Fibroblast of skin of right quadriceps (primary cell): ENCODE results near the gene SNTG2.
"Not testable (repeated sequence)": the region's sequence is repeated elsewhere in the genome, so short reads cannot be mapped to it uniquely, and the experiment has no call there.

Experiments
- DNase-seq: peaks from one replicate; pipeline ENCODE4 v3.0.0-alpha.2; 2013

SNTG2 gene

DNA sequence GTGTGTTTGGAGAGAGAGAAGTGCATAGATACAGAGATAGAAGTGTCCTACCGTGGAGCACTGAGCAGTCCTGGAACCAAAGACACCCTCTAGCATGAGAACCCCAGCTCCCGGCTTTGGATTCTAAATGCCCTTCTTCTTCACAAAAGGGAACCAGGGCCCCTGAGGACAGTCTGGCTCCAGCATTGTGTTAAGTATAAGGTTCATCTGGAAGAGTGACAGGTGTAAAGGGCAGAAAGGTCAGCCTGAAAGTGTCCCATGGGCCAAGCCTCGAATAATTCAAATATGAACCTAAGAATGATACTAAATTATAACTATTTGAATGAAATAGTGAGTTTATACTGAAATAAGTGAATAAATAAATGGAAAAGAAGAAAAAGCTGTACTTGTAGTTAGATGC is 109.7 kb downstream of the SNTG2 start:
- no peak for DNase-seq

GRCh38 chr2:1060987-1061386 is 110.3 kb downstream of the SNTG2 start:
- no peak for DNase-seq

DNA sequence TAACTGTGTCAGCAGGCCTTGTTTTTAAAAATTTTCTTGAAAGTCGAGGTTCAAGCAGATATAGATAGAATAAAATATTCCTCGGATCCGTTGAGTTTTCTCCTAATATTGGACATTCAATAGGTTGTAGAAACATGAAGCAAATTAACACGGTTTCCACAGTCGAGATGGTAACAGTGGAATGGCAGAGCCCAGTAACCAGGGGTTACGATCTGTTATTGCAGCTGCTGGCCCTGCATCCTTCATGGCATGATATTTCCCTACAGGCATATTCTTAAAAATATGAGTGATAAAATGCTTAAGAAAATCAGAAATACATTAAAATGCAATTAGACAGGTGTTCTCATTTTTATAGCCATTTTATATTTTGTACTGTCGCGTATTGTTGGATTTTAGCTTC is 117.6 kb downstream of the SNTG2 start:
- no peak for DNase-seq

- no peak for DNase-seq
These were observed 118.2 kb downstream of the SNTG2 start for GRCh38 chr2:1068822-1069221.

DNA sequence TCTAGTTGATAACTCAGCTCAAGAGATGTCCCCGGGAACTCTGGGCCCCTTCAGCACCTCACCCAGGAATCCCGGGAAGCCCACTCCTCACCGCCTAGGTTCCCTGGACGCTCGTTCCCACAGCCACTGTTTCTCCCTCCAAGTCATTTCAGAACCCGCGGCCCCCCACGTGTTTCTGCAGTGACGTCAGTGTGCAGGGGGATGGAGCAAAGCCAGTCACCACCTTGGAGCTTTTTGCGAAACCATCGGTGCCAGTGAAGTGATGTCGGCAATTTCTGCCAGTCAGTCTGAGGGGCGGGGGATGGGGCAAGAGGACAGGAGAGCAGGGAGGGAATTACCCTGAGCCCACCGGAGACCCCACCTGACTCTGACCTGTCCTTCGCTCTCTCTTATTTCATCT is 119.2 kb downstream of the SNTG2 start:
- DNase-seq, result no peak

DNA sequence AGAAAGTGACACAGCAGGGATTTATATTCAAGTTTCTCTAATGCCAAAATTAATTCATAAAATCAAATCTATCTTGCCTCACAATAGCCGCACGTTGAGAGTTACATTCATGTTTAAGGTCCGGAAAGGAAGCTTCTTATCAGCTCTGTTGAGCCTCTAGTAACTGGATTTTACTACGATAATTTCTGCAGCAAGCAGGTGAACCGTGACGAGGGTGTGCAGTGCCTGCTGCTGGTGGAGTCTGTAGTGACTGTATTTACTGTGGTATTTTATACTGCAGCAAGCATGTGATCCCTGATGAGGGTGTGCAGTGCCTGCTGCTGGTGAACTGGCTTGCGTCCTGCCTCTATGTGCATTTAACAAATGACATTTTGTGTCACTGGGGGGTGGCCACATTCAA is 120.0 kb downstream of the SNTG2 start:
- no peak for DNase-seq

DNA sequence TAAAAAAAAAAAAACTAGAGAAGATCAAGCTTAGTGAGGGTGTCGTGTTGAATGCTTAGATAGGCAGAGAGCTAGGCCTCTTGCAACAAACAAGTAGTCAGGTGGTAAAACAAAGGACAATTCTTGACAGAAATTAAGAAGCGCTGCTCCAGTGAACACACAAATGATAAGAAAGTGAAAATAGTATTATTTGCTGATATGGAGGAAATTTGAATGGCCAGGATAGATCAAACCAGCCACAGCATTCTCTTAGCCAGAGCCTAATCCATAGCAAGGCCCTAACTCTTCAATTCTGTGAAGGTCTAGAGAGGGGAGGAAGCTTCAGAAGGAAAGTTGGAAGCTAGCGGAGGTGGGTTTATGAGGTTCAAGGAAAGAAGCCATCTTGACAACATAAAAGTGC is 121.0 kb downstream of the SNTG2 start:
- DNase-seq, result no peak

DNA sequence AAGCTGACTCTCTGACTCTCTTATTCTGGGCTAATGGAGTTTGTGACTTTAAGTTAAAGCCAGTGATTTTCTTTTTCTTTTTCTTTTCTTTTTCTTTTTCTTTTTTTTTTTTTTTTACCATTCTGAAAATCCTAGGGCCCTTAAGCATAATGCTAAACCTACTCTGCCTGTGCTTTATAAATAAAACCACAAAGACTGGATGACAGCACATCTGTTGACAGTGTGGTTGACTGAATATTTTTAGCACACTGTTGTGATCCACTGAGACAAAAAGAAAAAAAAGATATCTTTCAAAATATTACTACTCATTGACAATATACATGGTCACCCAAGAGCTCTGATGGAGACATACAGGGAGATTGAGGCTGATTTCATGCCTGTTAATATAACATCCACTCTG is 121.6 kb downstream of the SNTG2 start:
- no peak for DNase-seq

DNA sequence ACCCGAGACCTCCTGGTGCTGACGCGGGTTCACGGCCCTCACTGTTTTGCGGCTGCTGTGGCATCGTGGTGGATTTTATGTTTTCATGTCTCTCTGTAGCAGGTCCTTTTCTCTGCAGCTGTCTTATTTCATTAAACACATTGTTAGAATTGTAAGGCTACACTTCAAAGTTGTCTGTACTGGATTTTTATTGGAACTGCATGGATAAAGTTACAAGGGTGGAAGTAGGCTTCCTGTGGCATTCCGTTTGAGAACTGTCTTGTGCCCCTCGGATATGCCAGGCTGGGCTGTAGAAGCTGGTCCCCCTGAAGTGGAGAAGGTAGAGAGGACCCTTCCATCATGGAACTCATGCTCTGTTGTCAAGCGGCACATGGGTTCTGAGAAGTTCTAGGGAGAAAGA is 127.3 kb downstream of the SNTG2 start:
- DNase-seq, result no peak

GRCh38 chr2:1078326-1078725 is 127.7 kb downstream of the SNTG2 start:
- no peak for DNase-seq

DNA sequence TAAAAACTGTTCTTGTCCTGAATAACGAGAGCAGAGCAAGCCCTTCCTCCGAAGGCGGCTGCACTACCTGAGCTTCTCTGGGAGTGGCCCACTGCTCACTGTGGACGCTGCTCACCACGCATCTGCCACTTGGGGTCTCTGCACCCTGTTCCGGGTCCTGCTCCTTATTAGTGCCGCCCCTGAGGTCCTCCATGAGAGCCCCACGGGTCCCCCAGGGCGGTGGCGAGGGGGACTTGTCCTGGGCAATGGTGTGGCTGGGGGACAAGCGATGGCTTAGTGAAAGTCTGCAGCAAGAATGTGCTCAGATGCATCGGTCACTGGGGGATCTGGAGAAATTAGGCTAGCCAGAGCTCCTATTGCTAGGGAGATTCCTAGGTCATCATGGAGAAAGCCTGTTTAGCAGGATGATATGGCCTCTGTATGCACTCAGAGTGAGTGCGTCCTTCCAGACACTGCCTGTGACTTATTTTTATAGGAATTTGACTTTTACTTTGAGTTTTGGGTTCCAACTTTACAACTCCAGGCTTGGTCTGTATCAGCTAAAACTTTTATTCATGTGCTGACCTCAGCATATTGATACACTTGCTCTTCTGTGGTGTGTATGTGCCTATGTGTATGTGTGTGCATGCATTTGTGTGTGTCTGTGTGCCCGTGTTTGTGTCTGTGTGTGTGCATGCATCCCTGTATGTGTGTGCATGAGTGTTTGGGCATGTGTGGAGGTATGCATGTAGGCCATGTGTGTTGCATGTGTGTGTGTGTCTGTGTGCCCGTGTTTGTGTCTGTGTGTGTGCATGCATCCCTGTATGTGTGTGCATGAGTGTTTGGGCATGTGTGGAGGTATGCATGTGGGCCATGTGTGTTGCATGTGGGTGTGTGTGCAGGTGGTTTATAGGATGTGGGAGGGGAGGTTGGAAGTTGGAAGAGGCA is 129.5 kb downstream of the SNTG2 start:
- DNase-seq, result no peak

GRCh38 chr2:1081451-1082225 is 131.0 kb downstream of the SNTG2 start:
- peak; percentile 39 for DNase-seq

GRCh38 chr2:1082456-1083205 is 132.0 kb downstream of the SNTG2 start:
- no peak for DNase-seq

- DNase-seq, result no peak
These were observed 137.7 kb downstream of the SNTG2 start for GRCh38 chr2:1088192-1088860.

DNA sequence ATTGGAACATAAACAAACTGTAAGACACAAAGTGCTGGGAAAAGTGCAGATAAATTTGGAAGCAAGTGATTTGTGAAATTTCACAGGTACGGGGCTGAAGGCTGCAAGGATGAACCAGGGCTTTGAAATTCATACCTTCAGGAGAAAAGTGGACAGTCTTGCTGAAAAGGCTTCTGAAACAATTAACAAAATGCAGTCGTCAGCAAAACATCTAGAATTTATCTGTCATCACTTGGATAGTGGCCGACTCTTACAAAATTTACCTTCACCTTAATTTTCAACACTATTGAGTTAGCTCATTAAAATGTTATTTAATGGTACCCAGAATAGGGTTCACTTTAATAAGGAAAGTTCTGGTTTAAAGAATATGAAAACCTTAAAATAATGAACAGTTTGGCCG is 138.3 kb downstream of the SNTG2 start:
- no peak for DNase-seq

GRCh38 chr2:1091895-1092585 is 141.4 kb downstream of the SNTG2 start:
- DNase-seq, result no peak

DNA sequence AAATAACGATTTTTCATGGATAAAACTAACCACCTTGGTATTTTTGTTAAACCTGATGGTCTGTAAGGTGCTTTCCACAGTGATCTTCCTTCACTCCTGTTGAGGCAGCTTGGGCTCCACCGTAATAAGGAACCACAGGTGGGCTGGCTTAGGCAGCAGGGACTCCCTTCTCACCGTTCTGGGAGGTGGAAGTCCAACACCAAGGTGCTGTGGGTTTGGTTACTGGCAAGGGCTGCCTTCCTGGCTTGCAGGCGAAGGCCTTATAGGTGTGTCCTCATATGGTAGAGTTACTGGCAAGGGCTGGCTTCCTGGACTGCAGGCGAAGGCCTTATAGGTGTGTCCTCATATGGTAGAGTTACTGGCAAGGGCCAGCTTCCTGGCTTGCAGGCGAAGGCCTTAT is 143.0 kb downstream of the SNTG2 start:
- not testable (repeated sequence) for DNase-seq

- DNase-seq, result no peak
These were observed 146.5 kb downstream of the SNTG2 start for GRCh38 chr2:1097101-1097500.

- DNase-seq, result no peak
These were observed 148.8 kb downstream of the SNTG2 start for GRCh38 chr2:1099418-1099817.

DNA sequence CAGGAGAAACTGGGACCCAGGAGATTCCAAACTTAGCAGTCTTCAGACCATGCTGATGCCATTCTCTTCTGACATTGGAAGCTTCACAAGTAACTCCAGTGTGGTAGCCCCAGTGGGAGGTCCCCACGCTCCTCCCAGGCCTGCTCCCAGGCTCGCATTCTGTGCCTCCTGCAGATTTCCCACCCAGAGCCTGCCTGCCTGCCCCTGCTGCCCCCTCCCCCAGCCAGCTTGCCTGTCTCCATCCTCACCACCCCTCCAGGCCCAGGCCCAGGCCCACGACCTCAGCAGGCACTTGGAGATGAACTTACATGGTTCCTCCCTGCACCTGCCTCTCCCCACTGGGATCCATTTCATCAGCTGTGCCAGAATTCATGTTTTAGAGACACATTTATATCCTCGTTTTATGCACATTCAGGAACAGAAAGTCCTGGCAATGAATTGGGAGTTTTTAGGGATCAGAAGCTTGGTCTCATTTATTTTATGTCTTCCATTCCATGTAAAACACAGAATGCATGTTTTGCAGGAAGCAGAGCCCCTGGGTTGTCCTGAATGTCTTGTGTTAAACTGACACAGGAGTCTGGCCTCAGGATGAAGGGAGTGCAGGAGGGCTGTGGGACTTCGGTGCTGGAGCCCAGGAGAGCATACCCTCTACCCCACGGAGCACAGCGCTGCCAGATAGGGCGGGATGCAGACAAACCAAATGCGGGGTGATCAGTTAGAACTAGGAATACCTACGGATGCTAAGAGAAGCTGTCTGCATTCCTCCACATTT is 150.5 kb downstream of the SNTG2 start:
- DNase-seq, result no peak

DNA sequence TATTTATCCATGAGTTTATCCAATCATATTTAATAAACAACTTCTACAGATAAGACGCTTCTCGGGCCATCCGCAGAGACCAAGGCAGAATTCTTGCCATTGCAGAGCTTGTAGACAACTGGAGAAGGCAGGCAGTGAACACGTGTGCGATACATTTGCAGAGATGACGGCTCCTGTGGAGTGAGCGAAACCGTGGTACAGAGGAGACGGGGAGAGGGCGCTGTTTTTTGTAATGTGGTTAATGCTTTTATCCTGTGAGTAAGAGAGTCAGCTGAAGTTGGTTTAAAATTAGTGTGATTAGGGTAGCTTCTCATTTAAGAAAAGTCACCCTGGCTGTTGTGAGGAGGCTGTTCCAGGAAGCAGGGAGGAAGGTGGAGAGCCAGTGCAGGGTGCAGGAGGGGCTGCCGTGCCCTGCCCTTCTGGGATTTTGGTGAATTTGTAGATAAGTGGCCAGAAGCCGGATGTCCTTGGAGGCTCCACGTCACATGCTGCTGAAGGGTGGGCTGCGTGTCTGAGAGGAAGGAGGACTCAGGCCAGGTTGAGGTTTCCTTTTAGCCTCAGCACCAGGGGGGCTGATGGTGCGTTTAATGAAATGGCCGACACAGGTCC is 151.4 kb downstream of the SNTG2 start:
- no peak for DNase-seq
